ENCODE data around the gene MCF2L2. TPM values are rescaled to one million over a fixed set of nuclear protein-coding genes. Genes with fewer than 3 reads are reported as not detected.

The MCF2L2 gene
- total RNA-seq, 4 donors from 2014 or later: 0.16 to 0.66 (median 0.26) TPM

DNA sequence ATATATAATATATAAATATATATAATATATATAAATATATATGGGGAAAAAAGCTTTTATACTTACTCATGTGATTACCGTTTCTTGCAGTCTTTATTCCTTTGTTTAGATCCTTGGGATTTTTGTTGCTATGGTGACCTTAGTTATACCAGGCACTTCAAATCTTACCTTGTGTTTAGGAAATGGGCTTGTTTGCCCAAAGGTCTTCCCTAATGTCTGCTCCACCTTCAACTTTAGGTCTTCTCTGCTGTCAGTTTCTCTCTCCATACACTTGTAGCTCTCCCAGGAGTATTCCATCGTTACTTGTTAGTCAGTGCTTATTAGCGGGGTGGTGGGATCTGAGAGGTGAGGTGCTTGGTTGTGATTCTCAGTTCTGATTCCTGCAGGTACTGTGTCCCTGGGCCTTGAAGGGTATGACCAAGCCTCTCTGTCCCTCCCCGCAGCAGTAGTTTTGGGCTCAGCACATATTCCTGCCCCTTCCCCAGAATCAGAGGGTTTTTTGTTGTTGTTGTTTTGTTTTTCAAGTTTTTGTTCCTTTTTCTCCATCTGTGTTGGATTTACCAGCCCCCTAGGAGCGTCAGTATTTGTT is 256.3 kb downstream of the MCF2L2 start:
- TF ChIP-seq, protein P1, sequence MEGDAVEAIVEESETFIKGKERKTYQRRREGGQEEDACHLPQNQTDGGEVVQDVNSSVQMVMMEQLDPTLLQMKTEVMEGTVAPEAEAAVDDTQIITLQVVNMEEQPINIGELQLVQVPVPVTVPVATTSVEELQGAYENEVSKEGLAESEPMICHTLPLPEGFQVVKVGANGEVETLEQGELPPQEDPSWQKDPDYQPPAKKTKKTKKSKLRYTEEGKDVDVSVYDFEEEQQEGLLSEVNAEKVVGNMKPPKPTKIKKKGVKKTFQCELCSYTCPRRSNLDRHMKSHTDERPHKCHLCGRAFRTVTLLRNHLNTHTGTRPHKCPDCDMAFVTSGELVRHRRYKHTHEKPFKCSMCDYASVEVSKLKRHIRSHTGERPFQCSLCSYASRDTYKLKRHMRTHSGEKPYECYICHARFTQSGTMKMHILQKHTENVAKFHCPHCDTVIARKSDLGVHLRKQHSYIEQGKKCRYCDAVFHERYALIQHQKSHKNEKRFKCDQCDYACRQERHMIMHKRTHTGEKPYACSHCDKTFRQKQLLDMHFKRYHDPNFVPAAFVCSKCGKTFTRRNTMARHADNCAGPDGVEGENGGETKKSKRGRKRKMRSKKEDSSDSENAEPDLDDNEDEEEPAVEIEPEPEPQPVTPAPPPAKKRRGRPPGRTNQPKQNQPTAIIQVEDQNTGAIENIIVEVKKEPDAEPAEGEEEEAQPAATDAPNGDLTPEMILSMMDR (IDR thresholded peaks at IDR 0.05; ENCODE audit: low read depth): no peak

DNA sequence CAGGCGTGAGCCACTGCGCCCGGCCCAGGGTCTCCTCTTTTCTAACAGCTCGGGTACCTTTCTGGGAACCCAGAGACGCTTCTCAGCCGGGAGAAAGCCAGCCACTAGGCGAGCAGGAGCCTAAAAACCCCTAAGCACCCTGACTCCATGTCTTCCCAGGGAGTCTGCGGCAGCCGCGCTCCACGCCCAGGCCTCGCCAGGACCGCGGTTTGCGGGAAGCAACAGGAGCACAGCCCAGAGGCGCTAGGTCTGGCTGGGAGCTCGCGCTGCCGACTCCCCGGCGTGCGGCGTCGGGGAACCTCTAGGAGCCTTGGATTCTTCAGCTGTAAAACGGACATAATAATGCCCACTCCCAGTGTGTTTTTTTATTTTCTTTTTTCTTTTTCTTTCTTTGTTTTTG is 264.9 kb downstream of the MCF2L2 start:
- TF ChIP-seq, protein P1 (IDR thresholded peaks at IDR 0.05; ENCODE audit: low read depth): no peak

DNA sequence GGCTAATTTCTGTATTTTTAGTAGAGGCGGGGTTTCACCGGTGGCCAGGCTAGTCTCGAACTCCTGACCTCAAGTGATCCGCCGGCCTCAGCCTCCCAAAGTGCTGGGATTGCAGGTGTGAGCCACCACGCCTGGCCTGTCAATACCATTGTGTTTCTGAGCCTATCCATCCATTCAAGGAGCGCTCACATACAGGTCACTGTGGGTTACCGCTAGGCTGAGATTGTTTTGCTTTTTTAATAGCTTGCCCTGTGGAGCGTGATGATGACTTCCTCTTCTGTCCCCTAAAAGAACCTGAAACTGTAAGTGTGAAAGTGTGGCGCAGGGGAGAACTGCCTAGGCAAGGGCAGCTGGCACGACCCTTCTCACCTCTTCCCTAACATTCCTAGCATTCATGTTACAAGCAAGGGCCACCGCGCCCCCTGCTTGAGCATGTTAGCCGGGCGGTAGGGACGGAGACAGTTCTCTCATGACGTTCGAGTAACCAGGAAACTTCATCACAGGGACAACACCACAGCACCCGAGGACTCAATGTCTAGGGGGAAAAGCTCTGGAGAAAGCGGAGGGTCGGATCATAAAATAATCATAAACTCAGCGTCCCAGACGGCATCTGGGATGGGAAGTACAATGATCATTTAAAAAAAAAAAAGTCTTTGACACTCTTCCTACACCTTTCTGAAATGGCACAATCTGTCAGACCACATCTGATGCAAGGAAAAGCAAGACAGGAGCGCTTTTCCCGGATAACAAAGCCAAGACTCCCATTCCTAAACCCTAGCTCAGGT is 266.7 kb downstream of the MCF2L2 start:
- TF ChIP-seq, protein P1 (IDR thresholded peaks at IDR 0.05; ENCODE audit: low read depth): no peak

DNA sequence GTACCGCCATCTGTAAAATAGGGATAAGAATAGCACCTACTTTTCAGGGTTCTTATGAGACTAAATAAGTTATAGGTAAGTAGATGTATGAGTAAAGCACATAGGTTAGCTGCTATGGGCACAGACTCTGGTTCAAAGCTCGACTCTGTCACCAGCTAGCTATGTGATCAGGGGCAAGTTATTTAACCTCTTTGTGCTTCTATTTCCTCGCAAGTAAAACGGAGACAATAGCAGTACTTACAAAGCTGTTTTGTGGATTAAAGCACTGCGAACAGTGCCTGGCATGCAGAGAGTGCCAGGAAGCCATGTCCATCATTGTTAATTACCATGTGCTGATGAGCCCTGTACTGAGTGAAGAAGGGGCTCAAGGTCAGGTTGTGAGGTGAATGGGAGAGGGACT is 267.8 kb downstream of the MCF2L2 start:
- TF ChIP-seq, protein P1 (IDR thresholded peaks at IDR 0.05; ENCODE audit: low read depth): no peak

DNA sequence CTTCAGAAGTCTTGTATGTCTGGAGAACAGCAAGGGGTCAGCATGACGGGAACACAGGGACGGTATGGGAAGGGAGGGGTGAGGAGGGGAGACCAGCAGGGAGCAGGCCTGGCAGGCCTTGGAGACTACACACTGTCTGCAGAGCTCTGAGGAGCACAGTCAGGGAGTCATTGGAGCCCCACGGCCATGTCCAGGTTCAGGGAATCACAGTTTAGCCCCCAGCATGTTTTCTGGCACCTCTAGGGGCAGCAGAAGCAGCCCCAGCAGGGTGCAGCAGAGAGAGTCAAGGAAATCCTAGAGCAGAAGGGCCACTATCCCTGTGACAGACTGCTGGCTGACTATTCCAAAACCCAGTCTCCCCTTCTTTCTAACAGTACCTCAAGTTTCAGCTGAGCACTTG is 269.1 kb downstream of the MCF2L2 start:
- TF ChIP-seq, protein P1 (IDR thresholded peaks at IDR 0.05; ENCODE audit: low read depth): no peak

DNA sequence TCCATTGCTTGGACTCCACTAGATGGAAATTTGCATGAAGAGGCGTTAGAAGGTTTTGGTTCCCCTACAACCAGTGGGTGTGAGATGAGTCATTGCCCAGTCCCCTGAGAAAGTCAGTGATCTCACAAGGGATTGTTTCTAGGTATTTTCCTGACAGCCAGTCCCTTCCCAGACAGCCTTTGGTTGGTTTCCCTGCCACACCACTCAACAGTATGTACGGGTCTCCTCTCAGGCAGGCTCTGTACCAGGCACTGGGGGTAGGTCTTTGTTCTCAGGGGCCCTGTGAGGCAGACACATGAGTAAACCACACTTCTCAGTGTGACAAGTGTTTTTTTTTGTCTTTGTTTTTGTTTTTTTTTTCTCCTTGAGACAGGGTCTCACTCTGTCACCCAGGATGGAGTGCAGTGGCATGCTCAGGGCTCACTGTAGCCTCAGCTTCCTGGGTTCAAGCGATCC is 269.8 kb downstream of the MCF2L2 start:
- TF ChIP-seq, protein P1 (IDR thresholded peaks at IDR 0.05; ENCODE audit: low read depth): no peak

GRCh38 chr3:183158113-183158512 is 270.3 kb downstream of the MCF2L2 start:
- TF ChIP-seq, protein P1 (IDR thresholded peaks at IDR 0.05; ENCODE audit: low read depth): no peak
